C4-2B (cell line): ENCODE data around the gene OIT3.

Source experiments
- CTCF ChIP-seq: fragments of 450-650 bp; conservative IDR thresholded peaks from 2 replicates; pipeline ENCODE4 v1.5.1; 2017; ENCODE audit warnings: mild to moderate bottlenecking
- ZFX ChIP-seq: fragments of 450-650 bp; IDR thresholded peaks from 2 replicates; pipeline ENCODE4 v1.6.1; 2017

GRCh38 chr10:72932259-72933015 is 38.9 kb downstream of the OIT3 start:
- TF ChIP-seq CTCF: no peak
- no peak for TF ChIP-seq ZFX
